ENCODE data around the gene TMTC4.
A peak's percentile ranks its signal among the peaks of the same experiment; 100 is the strongest.

Gene TMTC4

GRCh38 chr13:100652510-100652909 is 22.1 kb downstream of the TMTC4 start:
- ChIA-PET POLR2A (no interaction called here), CTCF (no interaction called here)
- no peak overlapping the region for H3K27ac ChIP-seq (ENCODE audit: extremely low read depth, low read depth, low read length)
- no peak for TF ChIP-seq WT1 (tag by site-specific recombination; IDR thresholded peaks at IDR 0.05)
- TF ChIP-seq ZNF426 (tag by site-specific recombination; IDR thresholded peaks at IDR 0.05): no peak
- no peak for TF ChIP-seq EGR2 (tag by site-specific recombination; IDR thresholded peaks at IDR 0.05; ENCODE audit: low read depth)
- no peak for TF ChIP-seq BCL11A (tag by site-specific recombination; IDR thresholded peaks at IDR 0.05; ENCODE audit: low read depth)
- TF ChIP-seq ZFHX2 (tag by site-specific recombination; conservative IDR thresholded peaks at IDR 0.05): no peak
- H3K36me3 ChIP-seq (ENCODE audit: control insufficient read depth in 2 of 2, insufficient read depth in 1 of 2, low read length in 2 of 2): peaks cover 0 to 16% of the 10 kb centered on the region in 2 experiments
- H3K9me3 ChIP-seq (ENCODE audit: control insufficient read depth, insufficient read depth, low read depth, low read length): no peaks in the 10 kb centered on the region
- no peak overlapping the region for H3K4me3 ChIP-seq (ENCODE audit: low read depth, low read length)
- H3K4me1 ChIP-seq (ENCODE audit: control insufficient read depth, insufficient read depth, low read length): no peaks in the 10 kb centered on the region

DNA sequence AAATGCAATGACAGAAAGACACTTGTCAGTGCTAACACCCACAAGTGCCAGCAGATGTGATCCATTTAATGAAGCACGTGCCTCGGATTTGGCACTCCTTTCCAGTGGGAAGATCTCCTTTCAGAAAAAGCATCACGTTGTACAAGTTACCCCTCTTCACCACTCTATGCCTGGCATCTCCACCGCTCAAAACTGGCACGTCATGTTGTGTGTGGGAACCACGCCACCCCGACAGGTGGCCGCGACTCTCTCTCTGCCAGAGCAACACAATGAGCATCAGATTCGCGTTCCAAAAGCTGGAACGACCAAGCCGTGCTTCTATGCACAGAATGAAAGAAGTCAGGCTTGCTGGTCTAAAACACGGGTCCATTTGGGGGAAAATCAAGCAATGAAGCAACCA is 24.3 kb downstream of the TMTC4 start:
- ChIA-PET POLR2A (no interaction called here), CTCF (no interaction called here)
- TF ChIP-seq ZNF580 (tag by site-specific recombination; IDR thresholded peaks at IDR 0.05): no peak
- 0 out of 2 replicates have a peak, but pooled peaks have one; percentile 18 for TF ChIP-seq SCRT2 (tag by site-specific recombination; IDR thresholded peaks at IDR 0.05)
- Histone ChIP-seq H3K4me3 (ENCODE audit: low read depth, low read length) (no peak overlapping the region), H3K9me3 (ENCODE audit: control insufficient read depth, insufficient read depth, low read depth, low read length) (no peaks in the 10 kb centered on the region), H3K4me1 (ENCODE audit: control insufficient read depth, insufficient read depth, low read length) (no peaks in the 10 kb centered on the region), H3K27ac (ENCODE audit: extremely low read depth, low read depth, low read length) (no peak overlapping the region), H3K36me3 (ENCODE audit: control insufficient read depth in 2 of 2, insufficient read depth in 1 of 2, low read length in 2 of 2) (peaks cover 0 to 9% of the 10 kb centered on the region in 2 experiments)

GRCh38 chr13:100648354-100648753 is 26.2 kb downstream of the TMTC4 start:
- Histone ChIP-seq H3K4me1 (ENCODE audit: control insufficient read depth, insufficient read depth, low read length) (no peaks in the 10 kb centered on the region), H3K4me3 (ENCODE audit: low read depth, low read length) (no peak overlapping the region), H3K36me3 (ENCODE audit: control insufficient read depth in 2 of 2, insufficient read depth in 1 of 2, low read length in 2 of 2) (peaks cover 0 to 4% of the 10 kb centered on the region in 2 experiments; a peak in 1 of 3 replicates), H3K9me3 (ENCODE audit: control insufficient read depth, insufficient read depth, low read depth, low read length) (no peaks in the 10 kb centered on the region), H3K27ac (ENCODE audit: extremely low read depth, low read depth, low read length) (no peak overlapping the region)
- POLR2A ChIA-PET: interaction anchor here (0.8 kb wide), 1 partner anchor 26 kb away, joined by 3 read pairs; the partner anchor contains the start of gene TMTC4
- TF ChIP-seq ZNF37A (tag by site-specific recombination; IDR thresholded peaks at IDR 0.05) (no peak), RBAK (tag by site-specific recombination; IDR thresholded peaks at IDR 0.05) (no peak)
- CTCF ChIA-PET: interaction anchor here (0.6 kb wide), 1 partner anchor 216 kb away, joined by 3 read pairs; no protein-coding TSS in a partner anchor

GRCh38 chr13:100646871-100647270 is 27.7 kb downstream of the TMTC4 start:
- Histone ChIP-seq H3K36me3 (ENCODE audit: control insufficient read depth in 2 of 2, insufficient read depth in 1 of 2, low read length in 2 of 2) (peaks cover 0 to 3% of the 10 kb centered on the region in 2 experiments; a peak in 1 of 3 replicates), H3K27ac (ENCODE audit: extremely low read depth, low read depth, low read length) (no peak overlapping the region), H3K4me3 (ENCODE audit: low read depth, low read length) (no peak overlapping the region), H3K4me1 (ENCODE audit: control insufficient read depth, insufficient read depth, low read length) (no peaks in the 10 kb centered on the region), H3K9me3 (ENCODE audit: control insufficient read depth, insufficient read depth, low read depth, low read length) (no peaks in the 10 kb centered on the region)
- ChIA-PET POLR2A (no interaction called here), CTCF (interaction anchor here (1.5 kb wide), 1 partner anchor 74 kb away, joined by 3 read pairs; no protein-coding TSS in a partner anchor)
- no peak for TF ChIP-seq OSR2 (tag by site-specific recombination; IDR thresholded peaks at IDR 0.05)
- no peak for TF ChIP-seq ZNF626 (tag by site-specific recombination; IDR thresholded peaks at IDR 0.05)
- TF ChIP-seq SCRT1 (tag by site-specific recombination; IDR thresholded peaks at IDR 0.05; ENCODE audit: borderline replicate concordance): no peak
- no peak for TF ChIP-seq RBAK (tag by site-specific recombination; IDR thresholded peaks at IDR 0.05)
- no peak for TF ChIP-seq HOXA7 (CRISPR knock-in tag; IDR thresholded peaks at IDR 0.05; ENCODE audit: borderline replicate concordance)
- TF ChIP-seq ZBTB48 (tag by site-specific recombination; IDR thresholded peaks at IDR 0.05): no peak
- TF ChIP-seq ZNF529 (tag by site-specific recombination; IDR thresholded peaks at IDR 0.05; ENCODE audit: insufficient replicate concordance): no peak
- TF ChIP-seq ZNF394 (tag by site-specific recombination; IDR thresholded peaks at IDR 0.05; ENCODE audit: borderline replicate concordance): no peak
- TF ChIP-seq ZNF404 (tag by site-specific recombination; IDR thresholded peaks at IDR 0.05): no peak
